ENCODE results near the gene MKRN3. TPM values are rescaled to one million over a fixed set of nuclear protein-coding genes. Genes with fewer than 3 reads are reported as not detected.
A peak's percentile ranks its signal among the peaks of the same experiment; 100 is the strongest.

The MKRN3 gene
- total RNA-seq: 1 to 10 TPM; 2.0 to 2.1 TPM

GRCh38 chr15:23565395-23566070 lies at the start of gene MKRN3:
Gene MKRN3, plus strand, starts transcription at chr15:23565674. Its CDS starts 109 bp downstream, at chr15:23565783.
- Mint-ChIP-seq H3K9me3 (peaks cover 2 to 6% of the 10 kb centered on the region in 2 donors), H3K36me3 (ENCODE audit: insufficient read depth in 2 of 2) (peaks cover 0 to 5% of the 10 kb centered on the region in 2 donors), H3K4me3 (peak within 1 kb of the TSS; percentile 60 to 77), H3K4me1 (ENCODE audit: low read depth) (no peaks in the 10 kb centered on the region), H3K27ac (peak within 1 kb of the TSS; percentile 27), H3K27me3 (ENCODE audit: low read depth) (peaks cover 6% of the 10 kb centered on the region)
- DNase-seq (peak; percentile 13 to 23), ATAC-seq (replicated peaks in 1 of 2) (peak; percentile 61 to 73)

GRCh38 chr15:23516866-23517265 lies 48.6 kb upstream of the MKRN3 start:
- H3K27ac Mint-ChIP-seq: no peak overlapping the region
- no peaks in the 10 kb centered on the region for H3K27me3 Mint-ChIP-seq (ENCODE audit: low read depth)
- ATAC-seq (replicated peaks in 1 of 2) (no peak), DNase-seq (no peak)
- no peaks in the 10 kb centered on the region for H3K36me3 Mint-ChIP-seq (ENCODE audit: insufficient read depth in 2 of 2)
- H3K4me1 Mint-ChIP-seq (ENCODE audit: low read depth): no peaks in the 10 kb centered on the region
- no peak overlapping the region for H3K4me3 Mint-ChIP-seq
- peaks cover 0 to 2% of the 10 kb centered on the region in 2 donors for H3K9me3 Mint-ChIP-seq

GRCh38 chr15:23518104-23518503 lies 47.4 kb upstream of the MKRN3 start:
- H3K27me3 Mint-ChIP-seq (ENCODE audit: low read depth): no peaks in the 10 kb centered on the region
- no peak for DNase-seq
- no peak overlapping the region for H3K4me3 Mint-ChIP-seq
- H3K4me1 Mint-ChIP-seq (ENCODE audit: low read depth): no peaks in the 10 kb centered on the region
- ATAC-seq (replicated peaks in 1 of 2): no peak
- H3K9me3 Mint-ChIP-seq: peaks cover 0 to under 1% of the 10 kb centered on the region in 2 donors
- no peak overlapping the region for H3K27ac Mint-ChIP-seq
- no peaks in the 10 kb centered on the region for H3K36me3 Mint-ChIP-seq (ENCODE audit: insufficient read depth in 2 of 2)

GRCh38 chr15:23524816-23525215 lies 40.7 kb upstream of the MKRN3 start:
- DNase-seq: no peak
- ATAC-seq (replicated peaks in 1 of 2): no peak
- Mint-ChIP-seq H3K4me1 (ENCODE audit: low read depth) (no peaks in the 10 kb centered on the region), H3K9me3 (peaks cover 0 to 1% of the 10 kb centered on the region in 2 donors), H3K4me3 (no peak overlapping the region), H3K27ac (no peak overlapping the region), H3K36me3 (ENCODE audit: insufficient read depth in 2 of 2) (no peaks in the 10 kb centered on the region), H3K27me3 (ENCODE audit: low read depth) (no peaks in the 10 kb centered on the region)

- no peaks in the 10 kb centered on the region for H3K4me1 Mint-ChIP-seq (ENCODE audit: low read depth)
- no peak overlapping the region for H3K4me3 Mint-ChIP-seq
These were observed 35.6 kb upstream of the MKRN3 start for GRCh38 chr15:23529891-23530290.

DNA sequence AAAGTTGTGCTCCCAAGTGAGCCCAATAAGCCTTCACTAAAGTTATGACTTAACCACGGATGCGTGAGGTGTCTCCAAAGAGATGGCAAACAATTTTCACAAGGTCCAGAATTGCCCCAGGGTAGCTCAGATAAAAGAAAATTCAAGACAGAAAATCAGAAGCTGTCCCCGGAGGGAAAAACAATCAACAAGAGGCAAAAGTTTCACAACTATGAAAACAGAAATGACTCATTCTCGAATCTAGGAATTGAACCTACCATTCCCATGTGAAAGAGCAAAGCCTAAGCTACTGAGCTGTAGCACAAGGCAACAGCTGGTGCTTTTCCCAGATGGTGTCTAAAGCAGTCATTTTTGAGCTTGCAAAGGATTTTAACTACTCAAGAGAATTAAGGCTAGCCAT lies 33.5 kb upstream of the MKRN3 start:
- DNase-seq (no peak), ATAC-seq (replicated peaks in 1 of 2) (no peak)
- Mint-ChIP-seq H3K27ac (no peak overlapping the region), H3K9me3 (peaks cover 2 to 3% of the 10 kb centered on the region in 2 donors), H3K36me3 (ENCODE audit: insufficient read depth in 2 of 2) (no peaks in the 10 kb centered on the region), H3K4me1 (ENCODE audit: low read depth) (no peaks in the 10 kb centered on the region), H3K4me3 (no peak overlapping the region), H3K27me3 (ENCODE audit: low read depth) (no peaks in the 10 kb centered on the region)

More at GRCh38 chr15:23529891-23530290, 35.6 kb upstream of the MKRN3 start:
- DNase-seq (no peak), ATAC-seq (replicated peaks in 1 of 2) (no peak)
- Mint-ChIP-seq H3K36me3 (ENCODE audit: insufficient read depth in 2 of 2) (no peaks in the 10 kb centered on the region), H3K9me3 (peaks cover 1% of the 10 kb centered on the region in 2 donors), H3K27me3 (ENCODE audit: low read depth) (no peaks in the 10 kb centered on the region), H3K27ac (no peak overlapping the region)

- no peak overlapping the region for H3K27ac Mint-ChIP-seq
- no peaks in the 10 kb centered on the region for H3K4me1 Mint-ChIP-seq (ENCODE audit: low read depth)
- ATAC-seq (replicated peaks in 1 of 2) (no peak), DNase-seq (no peak)
- H3K4me3 Mint-ChIP-seq: no peak overlapping the region
- H3K36me3 Mint-ChIP-seq (ENCODE audit: insufficient read depth in 2 of 2): no peaks in the 10 kb centered on the region
- H3K9me3 Mint-ChIP-seq: peaks cover 2 to 3% of the 10 kb centered on the region in 2 donors
- H3K27me3 Mint-ChIP-seq (ENCODE audit: low read depth): no peaks in the 10 kb centered on the region
These were observed 28.8 kb upstream of the MKRN3 start for GRCh38 chr15:23536659-23537058.

- H3K27ac Mint-ChIP-seq: no peak overlapping the region
- no peaks in the 10 kb centered on the region for H3K4me1 Mint-ChIP-seq (ENCODE audit: low read depth)
- peaks cover 2 to 3% of the 10 kb centered on the region in 2 donors for H3K9me3 Mint-ChIP-seq
- no peaks in the 10 kb centered on the region for H3K36me3 Mint-ChIP-seq (ENCODE audit: insufficient read depth in 2 of 2)
- H3K4me3 Mint-ChIP-seq: no peak overlapping the region
- ATAC-seq (replicated peaks in 1 of 2): no peak
- no peak for DNase-seq
- H3K27me3 Mint-ChIP-seq (ENCODE audit: low read depth): no peaks in the 10 kb centered on the region
These were observed 26.8 kb upstream of the MKRN3 start for GRCh38 chr15:23538648-23539047.

- DNase-seq (no peak), ATAC-seq (replicated peaks in 1 of 2) (no peak)
- Mint-ChIP-seq H3K27me3 (ENCODE audit: low read depth) (no peaks in the 10 kb centered on the region), H3K4me1 (ENCODE audit: low read depth) (no peaks in the 10 kb centered on the region), H3K36me3 (ENCODE audit: insufficient read depth in 2 of 2) (no peaks in the 10 kb centered on the region), H3K4me3 (no peak overlapping the region), H3K9me3 (peaks cover 2% of the 10 kb centered on the region in 2 donors), H3K27ac (no peak overlapping the region)
These were observed 25.6 kb upstream of the MKRN3 start for GRCh38 chr15:23539892-23540291.

DNA sequence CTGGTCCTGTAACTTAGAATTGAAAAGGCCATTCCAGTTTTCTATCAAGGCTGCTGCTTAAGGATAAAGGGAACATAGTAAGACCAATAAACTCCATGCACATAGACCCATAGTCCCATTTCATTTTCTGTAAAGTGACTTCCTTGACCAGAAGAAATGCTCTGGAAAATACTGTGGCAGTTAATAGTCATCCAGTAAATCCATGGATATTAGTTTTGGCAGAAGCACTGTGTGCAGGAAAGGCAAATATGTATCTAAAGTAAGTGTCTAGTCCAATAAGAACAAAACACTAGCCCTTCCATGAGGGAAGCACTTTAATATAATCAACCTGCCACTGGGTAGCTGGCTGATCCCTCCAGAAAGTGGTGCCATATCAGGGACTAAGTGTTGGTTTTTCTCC lies 19.3 kb upstream of the MKRN3 start:
- DNase-seq: no peak
- H3K4me3 Mint-ChIP-seq: no peak overlapping the region
- H3K27me3 Mint-ChIP-seq (ENCODE audit: low read depth): no peaks in the 10 kb centered on the region
- H3K36me3 Mint-ChIP-seq (ENCODE audit: insufficient read depth in 2 of 2): no peaks in the 10 kb centered on the region
- no peaks in the 10 kb centered on the region for H3K4me1 Mint-ChIP-seq (ENCODE audit: low read depth)
- no peaks in the 10 kb centered on the region for H3K9me3 Mint-ChIP-seq
- H3K27ac Mint-ChIP-seq: no peak overlapping the region
- no peak for ATAC-seq (replicated peaks in 1 of 2)

GRCh38 chr15:23548071-23548470 lies 17.4 kb upstream of the MKRN3 start:
- Mint-ChIP-seq H3K36me3 (ENCODE audit: insufficient read depth in 2 of 2) (no peaks in the 10 kb centered on the region), H3K4me3 (no peak overlapping the region), H3K27ac (no peak overlapping the region), H3K9me3 (no peaks in the 10 kb centered on the region), H3K27me3 (ENCODE audit: low read depth) (no peaks in the 10 kb centered on the region), H3K4me1 (ENCODE audit: low read depth) (no peaks in the 10 kb centered on the region)
- ATAC-seq (replicated peaks in 1 of 2) (no peak), DNase-seq (no peak)

- H3K27me3 Mint-ChIP-seq (ENCODE audit: low read depth): peaks cover 7% of the 10 kb centered on the region
- H3K36me3 Mint-ChIP-seq (ENCODE audit: insufficient read depth in 2 of 2): peaks cover 0 to 5% of the 10 kb centered on the region in 2 donors
- no peak overlapping the region for H3K27ac Mint-ChIP-seq
- no peak overlapping the region for H3K4me3 Mint-ChIP-seq
- ATAC-seq (replicated peaks in 1 of 2) (no peak), DNase-seq (no peak)
- H3K4me1 Mint-ChIP-seq (ENCODE audit: low read depth): no peaks in the 10 kb centered on the region
- H3K9me3 Mint-ChIP-seq: peaks cover 2 to 6% of the 10 kb centered on the region in 2 donors
These were observed 3.6 kb upstream of the MKRN3 start for GRCh38 chr15:23561914-23562313.

DNA sequence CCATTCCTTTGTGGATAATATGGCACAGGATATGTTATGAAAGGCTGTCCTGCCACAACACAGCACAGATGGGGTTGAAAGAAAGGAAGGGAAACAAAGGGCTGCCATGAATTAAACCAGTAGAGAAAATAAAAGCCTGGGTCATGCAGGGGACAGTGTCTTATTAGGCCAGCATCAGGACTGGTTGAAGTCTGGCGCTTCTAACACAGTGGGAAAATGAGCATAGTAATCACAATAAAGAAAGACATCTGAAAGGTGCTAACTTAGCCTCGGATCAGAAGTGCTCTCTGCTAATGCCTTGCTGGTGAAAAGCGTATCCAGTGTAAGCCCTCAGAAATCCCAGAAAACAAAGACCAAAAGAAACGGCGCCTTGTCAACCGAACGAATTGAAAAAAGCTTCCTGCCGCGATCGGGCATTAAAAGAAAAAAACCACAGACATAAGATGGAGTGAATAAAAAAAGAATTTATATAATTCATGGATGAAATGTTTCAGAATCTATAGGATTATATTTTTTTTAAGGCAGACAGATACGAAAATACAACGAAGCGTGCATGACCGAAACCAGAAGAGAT lies 566 bp upstream of the MKRN3 start:
- H3K27ac Mint-ChIP-seq: peak overlapping the region; percentile 27
- DNase-seq: no peak
- H3K36me3 Mint-ChIP-seq (ENCODE audit: insufficient read depth in 2 of 2): peaks cover 0 to 5% of the 10 kb centered on the region in 2 donors
- peaks cover 2 to 6% of the 10 kb centered on the region in 2 donors for H3K9me3 Mint-ChIP-seq
- no peaks in the 10 kb centered on the region for H3K4me1 Mint-ChIP-seq (ENCODE audit: low read depth)
- peak overlapping the region; percentile 60 to 77 for H3K4me3 Mint-ChIP-seq
- no peak for ATAC-seq (replicated peaks in 1 of 2)
- peaks cover 7% of the 10 kb centered on the region for H3K27me3 Mint-ChIP-seq (ENCODE audit: low read depth)

Measured in activated T-cell treated with anti-CD3 and anti-CD28 coated beads, Interleukin-2, amount 50 U/mL, for 72 hours (primary cell).